ENCODE data around the gene R3HDM2. TPM values are rescaled to one million over a fixed set of nuclear protein-coding genes. Genes with fewer than 3 reads are reported as not detected.

R3HDM2 gene
- total RNA-seq, 1 experiment from 2014 or later: 34.7 TPM

DNA sequence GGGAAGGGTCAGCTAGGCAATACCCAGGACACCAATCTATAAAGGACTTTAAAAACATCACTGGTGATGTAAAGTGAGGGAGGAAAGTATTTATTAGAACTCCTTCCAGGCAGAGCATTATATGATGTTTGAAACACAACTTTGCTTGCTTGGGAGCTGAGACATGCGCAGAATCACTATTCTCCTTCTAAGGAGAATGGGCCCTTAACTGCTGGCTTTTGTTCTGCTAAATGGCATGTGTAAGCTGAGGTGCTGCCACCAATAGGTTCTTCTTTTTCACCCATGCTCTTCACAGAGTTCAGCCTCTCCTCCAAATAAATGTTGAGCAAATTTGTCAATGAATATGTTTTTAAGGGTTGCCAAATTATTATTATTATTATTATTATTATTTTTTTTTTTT is 183.8 kb downstream of the R3HDM2 start (continued):
- TF ChIP-seq, protein P1, sequence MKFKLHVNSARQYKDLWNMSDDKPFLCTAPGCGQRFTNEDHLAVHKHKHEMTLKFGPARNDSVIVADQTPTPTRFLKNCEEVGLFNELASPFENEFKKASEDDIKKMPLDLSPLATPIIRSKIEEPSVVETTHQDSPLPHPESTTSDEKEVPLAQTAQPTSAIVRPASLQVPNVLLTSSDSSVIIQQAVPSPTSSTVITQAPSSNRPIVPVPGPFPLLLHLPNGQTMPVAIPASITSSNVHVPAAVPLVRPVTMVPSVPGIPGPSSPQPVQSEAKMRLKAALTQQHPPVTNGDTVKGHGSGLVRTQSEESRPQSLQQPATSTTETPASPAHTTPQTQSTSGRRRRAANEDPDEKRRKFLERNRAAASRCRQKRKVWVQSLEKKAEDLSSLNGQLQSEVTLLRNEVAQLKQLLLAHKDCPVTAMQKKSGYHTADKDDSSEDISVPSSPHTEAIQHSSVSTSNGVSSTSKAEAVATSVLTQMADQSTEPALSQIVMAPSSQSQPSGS (CRISPR knock-in tag; IDR thresholded peaks at IDR 0.05; ENCODE audit: borderline replicate concordance, low read depth): no peak
- no peak for TF ChIP-seq OVOL2 (CRISPR knock-in tag; IDR thresholded peaks at IDR 0.05; ENCODE audit: borderline replicate concordance)

DNA sequence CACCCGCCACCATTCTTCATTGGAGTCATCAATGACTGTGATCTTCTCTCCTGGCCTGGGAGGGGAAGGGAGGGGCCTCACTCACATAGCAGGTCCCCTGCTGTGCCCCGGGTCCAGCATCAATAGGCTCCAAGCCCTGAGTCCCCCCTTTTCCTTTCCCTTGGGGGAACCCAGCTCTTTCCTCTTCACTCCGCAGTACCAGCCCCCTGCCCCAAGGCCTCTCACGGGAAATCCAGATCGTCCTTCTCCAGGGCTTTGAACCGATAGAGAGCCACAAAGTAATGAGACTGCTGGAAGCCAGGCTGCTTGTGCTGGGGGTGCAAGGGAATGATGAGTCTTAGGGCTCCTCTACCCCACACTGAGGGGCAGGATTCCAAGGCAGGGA is 186.5 kb downstream of the R3HDM2 start:
- no peaks in the 10 kb centered on the region for H3K36me3 Mint-ChIP-seq
- ATAC-seq (no peak), DNase-seq (ENCODE audit: low spot score) (peak; percentile 7)
- POLR2A ChIA-PET: interaction anchor here (9.7 kb wide), 1 partner anchor 20 kb away, joined by 97 read pairs; no protein-coding TSS in a partner anchor
- peaks cover 69% of the 10 kb centered on the region for H3K4me1 Mint-ChIP-seq
- H3K27me3 Mint-ChIP-seq (ENCODE audit: low read depth): peaks cover 51% of the 10 kb centered on the region
- H3K27ac Mint-ChIP-seq: no peak overlapping the region
- H3K4me3 Mint-ChIP-seq: peak overlapping the region; percentile 83
- TF ChIP-seq ZNF317 (CRISPR knock-in tag; IDR thresholded peaks at IDR 0.05; ENCODE audit: borderline replicate concordance, low read depth) (no peak), GABPB1 (CRISPR knock-in tag; IDR thresholded peaks at IDR 0.05) (no peak), JAZF1 (CRISPR knock-in tag; IDR thresholded peaks at IDR 0.05) (no peak), ZNF138 (CRISPR knock-in tag; conservative IDR thresholded peaks at IDR 0.05) (no peak), NFATC4 (CRISPR knock-in tag; IDR thresholded peaks at IDR 0.05) (no peak), ZBTB21 (CRISPR knock-in tag; IDR thresholded peaks at IDR 0.05; ENCODE audit: borderline replicate concordance) (no peak), ZNF671 (CRISPR knock-in tag; IDR thresholded peaks at IDR 0.05) (no peak), SMAD3 (CRISPR knock-in tag; IDR thresholded peaks at IDR 0.05; ENCODE audit: borderline replicate concordance) (no peak), CREB1 (CRISPR knock-in tag; IDR thresholded peaks at IDR 0.05) (no peak), SOX15 (CRISPR knock-in tag; IDR thresholded peaks at IDR 0.05) (no peak)
- TF ChIP-seq, protein P2, sequence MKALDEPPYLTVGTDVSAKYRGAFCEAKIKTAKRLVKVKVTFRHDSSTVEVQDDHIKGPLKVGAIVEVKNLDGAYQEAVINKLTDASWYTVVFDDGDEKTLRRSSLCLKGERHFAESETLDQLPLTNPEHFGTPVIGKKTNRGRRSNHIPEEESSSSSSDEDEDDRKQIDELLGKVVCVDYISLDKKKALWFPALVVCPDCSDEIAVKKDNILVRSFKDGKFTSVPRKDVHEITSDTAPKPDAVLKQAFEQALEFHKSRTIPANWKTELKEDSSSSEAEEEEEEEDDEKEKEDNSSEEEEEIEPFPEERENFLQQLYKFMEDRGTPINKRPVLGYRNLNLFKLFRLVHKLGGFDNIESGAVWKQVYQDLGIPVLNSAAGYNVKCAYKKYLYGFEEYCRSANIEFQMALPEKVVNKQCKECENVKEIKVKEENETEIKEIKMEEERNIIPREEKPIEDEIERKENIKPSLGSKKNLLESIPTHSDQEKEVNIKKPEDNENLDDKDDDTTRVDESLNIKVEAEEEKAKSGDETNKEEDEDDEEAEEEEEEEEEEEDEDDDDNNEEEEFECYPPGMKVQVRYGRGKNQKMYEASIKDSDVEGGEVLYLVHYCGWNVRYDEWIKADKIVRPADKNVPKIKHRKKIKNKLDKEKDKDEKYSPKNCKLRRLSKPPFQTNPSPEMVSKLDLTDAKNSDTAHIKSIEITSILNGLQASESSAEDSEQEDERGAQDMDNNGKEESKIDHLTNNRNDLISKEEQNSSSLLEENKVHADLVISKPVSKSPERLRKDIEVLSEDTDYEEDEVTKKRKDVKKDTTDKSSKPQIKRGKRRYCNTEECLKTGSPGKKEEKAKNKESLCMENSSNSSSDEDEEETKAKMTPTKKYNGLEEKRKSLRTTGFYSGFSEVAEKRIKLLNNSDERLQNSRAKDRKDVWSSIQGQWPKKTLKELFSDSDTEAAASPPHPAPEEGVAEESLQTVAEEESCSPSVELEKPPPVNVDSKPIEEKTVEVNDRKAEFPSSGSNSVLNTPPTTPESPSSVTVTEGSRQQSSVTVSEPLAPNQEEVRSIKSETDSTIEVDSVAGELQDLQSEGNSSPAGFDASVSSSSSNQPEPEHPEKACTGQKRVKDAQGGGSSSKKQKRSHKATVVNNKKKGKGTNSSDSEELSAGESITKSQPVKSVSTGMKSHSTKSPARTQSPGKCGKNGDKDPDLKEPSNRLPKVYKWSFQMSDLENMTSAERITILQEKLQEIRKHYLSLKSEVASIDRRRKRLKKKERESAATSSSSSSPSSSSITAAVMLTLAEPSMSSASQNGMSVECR (CRISPR knock-in tag; IDR thresholded peaks at IDR 0.05; ENCODE audit: borderline replicate concordance): no peak
- TF ChIP-seq, protein P3, sequence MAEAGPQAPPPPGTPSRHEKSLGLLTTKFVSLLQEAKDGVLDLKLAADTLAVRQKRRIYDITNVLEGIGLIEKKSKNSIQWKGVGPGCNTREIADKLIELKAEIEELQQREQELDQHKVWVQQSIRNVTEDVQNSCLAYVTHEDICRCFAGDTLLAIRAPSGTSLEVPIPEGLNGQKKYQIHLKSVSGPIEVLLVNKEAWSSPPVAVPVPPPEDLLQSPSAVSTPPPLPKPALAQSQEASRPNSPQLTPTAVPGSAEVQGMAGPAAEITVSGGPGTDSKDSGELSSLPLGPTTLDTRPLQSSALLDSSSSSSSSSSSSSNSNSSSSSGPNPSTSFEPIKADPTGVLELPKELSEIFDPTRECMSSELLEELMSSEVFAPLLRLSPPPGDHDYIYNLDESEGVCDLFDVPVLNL (CRISPR knock-in tag; IDR thresholded peaks at IDR 0.05; ENCODE audit: borderline replicate concordance, low read depth): no peak
- TF ChIP-seq, protein P4, sequence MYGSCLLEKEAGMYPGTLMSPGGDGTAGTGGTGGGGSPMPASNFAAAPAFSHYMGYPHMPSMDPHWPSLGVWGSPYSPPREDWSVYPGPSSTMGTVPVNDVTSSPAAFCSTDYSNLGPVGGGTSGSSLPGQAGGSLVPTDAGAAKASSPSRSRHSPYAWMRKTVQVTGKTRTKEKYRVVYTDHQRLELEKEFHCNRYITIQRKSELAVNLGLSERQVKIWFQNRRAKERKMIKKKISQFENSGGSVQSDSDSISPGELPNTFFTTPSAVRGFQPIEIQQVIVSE (CRISPR knock-in tag; IDR thresholded peaks at IDR 0.05; ENCODE audit: borderline replicate concordance): no peak
- no peaks in the 10 kb centered on the region for H3K9me3 Mint-ChIP-seq
- CTCF ChIA-PET: interaction anchor here (0.8 to 18.5 kb wide), 10 partner anchors 10 to 215 kb away, joined by 3 to 660 read pairs (median 10); partner anchors contain the start of genes INHBE, NXPH4 and SHMT2

Data from WTC11 (cell line).